AG08395 (cell line): ENCODE data around the gene HAND1.
"Not testable (repeated sequence)": the region's sequence is repeated elsewhere in the genome, so short reads cannot be mapped to it uniquely, and the experiment has no call there.

ENCODE experiments used
- DNase-seq: peaks from one replicate; pipeline ENCODE4 v3.0.0; 2012; ENCODE audit warnings: mixed read lengths, low spot score

Gene HAND1

GRCh38 chr5:154478224-154478565 is at the start of gene HAND1:
Gene HAND1, minus strand, starts transcription at chr5:154478227. Its CDS starts 219 bp downstream, at chr5:154478008.
- peak; percentile 86 for DNase-seq

GRCh38 chr5:154526231-154527226 is 48.5 kb upstream of the HAND1 start:
- DNase-seq: no peak

GRCh38 chr5:154524859-154525258 is 46.8 kb upstream of the HAND1 start:
- no peak for DNase-seq

- no peak for DNase-seq
Observed at GRCh38 chr5:154524181-154524580, 46.2 kb upstream of the HAND1 start.

- peak; percentile 25 for DNase-seq
Observed at GRCh38 chr5:154523709-154524108, 45.7 kb upstream of the HAND1 start.

- no peak for DNase-seq
Observed at GRCh38 chr5:154523104-154523503, 45.1 kb upstream of the HAND1 start.

GRCh38 chr5:154522284-154522683 is 44.3 kb upstream of the HAND1 start:
- DNase-seq: no peak

- no peak for DNase-seq
Observed at GRCh38 chr5:154521756-154522155, 43.7 kb upstream of the HAND1 start.

- no peak for DNase-seq
Observed at GRCh38 chr5:154520861-154521453, 42.9 kb upstream of the HAND1 start.

GRCh38 chr5:154519359-154519758 is 41.3 kb upstream of the HAND1 start:
- no peak for DNase-seq

- no peak for DNase-seq
Observed at GRCh38 chr5:154518438-154518867, 40.4 kb upstream of the HAND1 start.

- no peak for DNase-seq
Observed at GRCh38 chr5:154517810-154518437, 39.9 kb upstream of the HAND1 start.

- DNase-seq: no peak
Observed at GRCh38 chr5:154517181-154517580, 39.2 kb upstream of the HAND1 start.

GRCh38 chr5:154516475-154516874 is 38.4 kb upstream of the HAND1 start:
- no peak for DNase-seq

- not testable (repeated sequence) for DNase-seq
Observed at GRCh38 chr5:154515488-154515887, 37.5 kb upstream of the HAND1 start.

- no peak for DNase-seq
Observed at GRCh38 chr5:154514331-154514730, 36.3 kb upstream of the HAND1 start.

- DNase-seq: peak; percentile 45
Observed at GRCh38 chr5:154513669-154514084, 35.6 kb upstream of the HAND1 start.

GRCh38 chr5:154511984-154512383 is 34.0 kb upstream of the HAND1 start:
- no peak for DNase-seq

- no peak for DNase-seq
Observed at GRCh38 chr5:154509784-154510555, 31.9 kb upstream of the HAND1 start.

GRCh38 chr5:154508114-154508513 is 30.1 kb upstream of the HAND1 start:
- DNase-seq: no peak

- no peak for DNase-seq
Observed at GRCh38 chr5:154506716-154507080, 28.7 kb upstream of the HAND1 start.
